ENCODE results near the gene FAM3B.
A peak's percentile ranks its signal among the peaks of the same experiment; 100 is the strongest.

Gene FAM3B

DNA sequence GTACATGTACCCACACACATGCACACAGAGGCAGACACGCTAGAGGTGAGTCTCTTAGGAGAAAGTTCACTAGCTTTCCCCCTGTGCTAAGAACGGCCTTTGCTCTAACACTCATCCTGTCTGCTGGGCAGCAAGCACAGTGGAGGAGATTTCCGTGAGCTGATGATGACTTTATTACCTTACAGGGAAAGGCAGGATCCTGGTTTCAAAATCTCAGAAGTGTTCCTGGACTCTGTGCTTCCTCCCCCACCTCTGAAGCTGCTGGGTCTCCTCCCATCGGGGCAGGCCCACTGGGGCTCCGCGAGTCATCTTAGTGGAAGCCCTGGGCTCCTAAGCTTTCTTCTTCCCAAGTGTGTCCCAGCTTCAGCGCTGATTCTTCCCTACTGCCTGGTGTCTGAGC, 2.7 kb downstream of the FAM3B start:
- no peak for DNase-seq

DNA sequence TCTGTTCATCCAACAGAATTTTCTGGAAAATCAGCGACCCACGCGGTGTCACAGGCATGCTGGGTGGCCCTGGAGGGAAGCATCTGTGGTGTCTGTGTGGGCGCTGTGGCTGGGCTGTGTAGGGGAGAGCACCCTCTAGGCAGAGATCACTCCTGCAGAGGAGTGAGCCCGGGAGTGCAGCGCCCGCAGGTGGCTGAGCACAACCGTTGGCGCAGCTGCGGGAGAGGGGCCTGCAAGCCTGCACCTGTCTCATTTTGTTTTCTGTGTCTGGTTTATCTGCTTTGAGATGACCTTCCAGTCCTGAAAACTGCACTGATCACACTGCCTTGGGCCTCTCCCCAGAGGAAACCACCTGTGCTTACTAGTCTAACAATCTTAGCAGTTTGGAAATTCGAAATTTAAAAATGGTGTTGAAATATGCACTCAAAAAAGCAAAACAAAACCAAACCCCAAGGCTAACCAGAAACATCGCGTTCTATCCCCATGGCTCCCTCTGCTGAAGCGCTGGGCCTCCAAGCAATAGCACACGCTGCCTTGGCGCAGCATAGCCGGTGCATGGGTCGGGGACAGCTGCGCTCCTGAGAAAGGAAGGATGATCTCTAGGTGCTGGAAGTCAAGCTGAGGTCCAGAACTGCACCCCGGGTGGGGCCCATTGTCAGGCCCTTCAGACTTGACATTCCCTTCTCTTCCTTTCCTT, 4.8 kb downstream of the FAM3B start:
- DNase-seq: peak; percentile 74 to 96

DNA sequence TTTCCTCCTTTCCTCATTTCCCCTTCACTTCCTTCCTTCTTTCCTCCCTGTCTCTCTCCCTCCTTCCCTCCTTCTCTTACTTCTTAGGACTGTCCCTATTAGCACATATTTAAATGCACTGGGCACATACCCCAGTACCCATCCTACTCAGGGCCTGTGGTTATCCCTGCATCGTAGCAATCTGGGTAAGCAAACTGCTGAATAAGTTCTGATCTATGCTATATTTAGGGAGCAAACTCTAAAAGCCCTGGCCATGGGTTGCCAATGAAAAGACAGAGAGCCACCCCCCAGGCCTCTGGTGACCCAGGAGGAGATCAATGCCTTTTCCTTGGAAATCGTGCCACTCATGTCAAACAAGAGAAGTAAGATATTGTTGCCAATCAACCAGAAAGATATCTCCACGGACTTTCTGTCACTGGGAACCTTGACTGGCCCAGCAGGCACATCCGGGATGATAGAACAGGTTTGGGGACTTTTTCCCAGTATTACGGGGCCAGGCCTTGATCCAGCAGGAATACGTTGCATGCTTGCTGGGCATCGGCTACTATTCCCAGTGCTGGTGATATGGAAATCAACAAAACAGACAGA, 5.4 kb downstream of the FAM3B start:
- DNase-seq: peak; percentile 80 to 88

DNA sequence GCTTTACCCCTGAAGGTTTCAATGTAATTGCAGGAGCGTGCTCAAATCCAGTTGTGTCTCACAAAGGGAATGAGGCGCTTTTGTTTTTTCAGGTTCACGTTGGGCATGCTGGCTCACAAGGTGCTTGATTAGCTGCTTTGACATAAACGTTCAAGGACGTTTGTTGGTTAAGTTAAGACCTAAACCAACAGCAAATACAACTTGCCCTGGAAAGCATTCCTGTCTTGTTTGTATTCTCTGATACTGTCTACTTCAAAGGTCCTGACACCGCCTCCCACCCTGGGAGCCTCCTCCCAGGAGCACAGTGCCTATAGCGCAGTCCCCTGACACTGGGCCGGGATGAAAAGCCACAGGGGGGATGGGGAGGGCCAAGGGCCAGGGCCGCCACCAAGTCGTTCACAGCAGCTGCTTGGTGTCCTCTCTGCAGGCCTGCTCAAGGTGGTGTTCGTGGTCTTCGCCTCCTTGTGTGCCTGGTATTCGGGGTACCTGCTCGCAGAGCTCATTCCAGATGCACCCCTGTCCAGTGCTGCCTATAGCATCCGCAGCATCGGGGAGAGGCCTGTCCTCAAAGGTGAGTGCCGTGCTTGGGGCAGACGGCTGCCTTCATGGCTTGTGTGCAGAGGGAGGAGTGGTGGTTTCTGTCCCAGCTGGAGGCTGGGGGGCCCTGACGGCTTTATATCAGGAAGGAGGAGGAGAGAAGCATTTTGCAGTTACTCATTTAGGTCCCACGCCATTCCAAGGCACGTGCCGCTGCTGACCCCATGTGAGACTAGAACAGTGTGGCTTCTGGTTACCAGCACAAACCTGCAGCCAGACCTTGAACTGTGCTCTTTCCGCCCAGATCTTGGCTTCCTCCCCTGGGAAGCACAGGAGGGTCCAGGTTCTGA, 6.1 kb downstream of the FAM3B start:
- peak in 1 of 2 experiments; percentile 74 for DNase-seq

DNA sequence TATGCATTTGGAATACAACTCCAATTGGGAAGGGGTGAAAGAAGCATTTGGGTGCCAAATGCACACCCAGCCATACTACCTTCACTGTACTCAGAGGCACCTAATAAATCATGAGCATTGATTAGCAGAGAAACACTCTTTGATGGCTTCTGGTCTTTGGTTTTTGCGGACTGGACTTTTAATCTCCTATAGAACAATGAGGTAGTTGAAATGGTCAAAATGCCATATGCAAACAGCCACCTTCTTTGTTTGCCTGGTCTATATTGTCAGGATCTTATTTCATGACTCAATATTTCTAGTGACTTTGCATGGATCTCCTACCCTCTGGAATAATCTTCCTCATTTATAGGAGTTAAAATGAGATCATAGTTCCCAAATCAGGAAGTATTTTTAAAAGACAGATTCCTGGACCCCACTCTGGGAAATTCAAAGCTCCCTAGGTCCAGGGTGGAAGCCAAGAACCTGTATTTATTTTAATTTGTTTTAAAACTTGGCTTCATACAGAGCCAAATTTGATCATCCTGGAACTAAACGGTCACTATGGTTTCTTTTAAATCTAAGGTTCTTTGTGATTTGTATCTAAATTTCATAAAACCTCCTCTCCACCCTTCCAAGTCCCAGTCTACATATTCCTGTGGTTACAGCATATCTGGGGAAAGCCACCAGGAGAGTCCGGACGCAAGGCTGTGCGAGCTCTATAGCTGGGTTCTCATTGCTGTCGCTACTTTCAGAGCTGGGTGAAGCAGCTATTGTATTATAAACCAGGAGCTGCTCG, 8.7 kb downstream of the FAM3B start:
- DNase-seq: peak in 1 of 2 experiments; percentile 37

DNA sequence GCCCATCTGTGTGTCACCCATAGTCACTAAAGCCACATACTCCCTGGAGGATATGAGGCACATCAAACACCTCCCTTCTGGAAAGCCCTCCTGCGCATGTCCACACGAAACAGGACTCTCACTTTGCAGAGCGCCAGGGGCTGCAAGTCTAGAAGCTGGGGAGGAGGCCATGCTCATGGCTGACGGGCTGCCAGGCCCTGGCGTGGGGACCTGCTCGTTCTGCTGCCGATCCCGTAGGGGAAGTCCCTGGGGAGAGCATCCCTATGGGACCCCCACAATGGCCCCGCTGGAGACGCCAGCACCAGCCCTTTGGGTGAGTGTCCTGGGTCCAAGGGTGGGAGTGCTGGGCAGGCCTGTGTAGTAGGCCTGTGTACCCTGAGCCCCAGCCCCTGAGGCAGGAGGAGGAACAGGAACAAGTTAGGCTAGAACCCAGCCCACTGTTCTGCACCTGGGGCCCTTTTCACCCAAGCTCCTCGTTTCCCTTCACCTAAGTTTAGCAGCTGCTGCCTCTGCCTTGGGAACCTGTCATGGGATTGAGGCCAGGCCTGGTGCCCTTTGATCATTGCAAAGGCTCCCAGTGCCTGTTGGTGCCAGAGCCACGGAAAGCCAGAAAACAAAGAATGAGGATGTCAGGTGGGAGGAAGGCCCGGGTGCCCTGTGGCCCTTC, 9.9 kb downstream of the FAM3B start:
- DNase-seq: no peak

DNA sequence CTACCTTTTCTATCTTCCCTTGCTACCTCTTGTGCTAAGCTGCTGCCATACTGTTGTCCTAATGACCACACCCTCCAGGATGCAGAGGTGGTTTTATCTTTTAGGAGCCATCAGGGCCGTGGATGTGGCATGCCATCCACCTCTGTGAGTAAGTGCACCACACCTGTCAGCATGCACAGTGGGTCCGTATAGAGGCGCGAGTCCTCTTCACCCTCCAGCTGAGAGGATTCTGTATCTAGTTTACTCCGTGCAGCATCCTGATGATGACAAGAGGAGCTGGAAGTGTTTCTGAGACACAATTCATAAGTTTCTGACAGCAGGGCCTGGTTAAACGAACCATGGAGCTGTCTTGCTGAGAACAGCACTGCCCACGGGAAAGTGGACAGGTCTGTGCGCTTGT, 11.2 kb downstream of the FAM3B start:
- no peak for DNase-seq

DNA sequence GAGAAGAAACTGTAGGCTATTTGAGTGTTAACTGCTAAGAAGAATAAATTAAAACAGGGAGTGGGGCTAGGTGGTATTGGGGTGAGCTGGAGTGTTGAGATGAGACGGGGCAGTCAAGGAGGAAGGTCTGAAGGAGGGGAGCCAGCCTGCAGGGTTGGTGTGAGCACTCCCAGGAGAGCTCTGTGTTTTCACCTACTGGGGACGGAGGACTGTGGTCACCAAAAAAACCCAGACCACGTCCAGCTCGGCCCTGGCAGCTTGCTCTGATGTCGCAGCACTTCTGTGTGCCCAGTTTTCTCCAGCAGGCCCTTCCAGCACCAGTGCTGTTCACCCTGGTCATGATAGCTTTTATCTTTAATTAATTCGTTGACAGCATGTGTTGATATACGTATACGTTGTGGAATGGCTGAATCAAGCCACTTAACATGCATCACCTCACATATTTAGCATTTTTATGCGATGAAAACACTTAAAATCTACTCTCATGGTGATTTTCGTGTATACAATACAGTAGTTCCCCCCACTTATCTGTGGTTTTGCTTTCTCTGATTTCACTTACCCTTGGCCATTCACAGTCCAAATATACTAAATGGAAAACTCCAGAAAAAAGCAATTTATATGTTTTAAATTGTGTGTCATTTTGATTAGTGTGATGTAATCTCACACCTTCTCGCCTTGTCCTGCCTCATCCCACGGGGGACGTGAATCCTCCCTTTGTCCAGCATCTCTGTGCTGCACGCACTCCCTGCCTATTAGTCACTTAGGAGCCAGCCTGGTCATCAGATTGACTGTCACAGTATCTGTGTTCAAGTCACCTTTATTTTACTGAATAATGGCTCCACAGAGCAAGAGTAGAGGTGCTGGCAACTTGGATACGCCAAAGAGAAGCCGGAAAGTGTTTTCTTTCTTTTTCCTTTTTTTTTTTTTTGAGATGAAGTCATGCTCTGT, 12.3 kb downstream of the FAM3B start:
- DNase-seq: no peak

DNA sequence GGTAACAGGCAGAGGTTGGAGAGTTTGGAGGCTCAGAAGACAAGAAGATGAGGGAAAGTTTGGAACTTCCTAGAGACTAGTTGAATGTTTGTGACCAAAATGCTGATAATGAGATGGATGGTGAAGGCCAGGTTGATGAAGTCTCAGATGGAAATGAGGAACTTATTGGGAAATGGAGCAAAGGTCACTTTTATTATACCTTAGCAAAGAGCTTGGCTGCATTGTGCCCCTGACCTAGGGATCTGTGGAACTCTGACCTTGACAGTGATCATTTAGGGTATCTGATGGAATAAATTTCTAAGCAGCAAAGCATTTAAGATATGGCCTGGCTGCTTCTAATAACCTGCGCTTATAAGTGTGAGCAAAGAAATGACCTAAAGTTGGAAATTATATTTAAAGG, 17.2 kb downstream of the FAM3B start:
- no peak for DNase-seq

DNA sequence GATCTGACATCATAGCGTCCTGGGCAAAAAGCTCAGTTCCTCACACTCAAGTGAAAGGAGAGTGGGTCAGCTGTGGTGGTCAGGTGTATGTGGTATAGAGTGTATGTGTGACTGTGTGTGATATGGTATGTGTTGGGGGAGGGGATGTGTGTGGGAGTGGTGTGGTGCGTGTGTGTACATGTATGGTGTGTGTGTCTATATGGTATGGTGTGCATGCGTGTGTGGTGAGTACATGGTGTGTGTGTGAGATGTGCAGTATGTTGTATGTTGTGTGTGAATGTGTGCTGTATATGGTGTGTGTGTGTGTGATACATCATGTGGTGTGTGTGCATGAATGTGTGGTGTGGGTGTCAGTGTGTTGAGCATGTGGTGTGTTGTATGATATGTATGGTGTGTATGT, 20.9 kb downstream of the FAM3B start:
- no peak for DNase-seq

DNA sequence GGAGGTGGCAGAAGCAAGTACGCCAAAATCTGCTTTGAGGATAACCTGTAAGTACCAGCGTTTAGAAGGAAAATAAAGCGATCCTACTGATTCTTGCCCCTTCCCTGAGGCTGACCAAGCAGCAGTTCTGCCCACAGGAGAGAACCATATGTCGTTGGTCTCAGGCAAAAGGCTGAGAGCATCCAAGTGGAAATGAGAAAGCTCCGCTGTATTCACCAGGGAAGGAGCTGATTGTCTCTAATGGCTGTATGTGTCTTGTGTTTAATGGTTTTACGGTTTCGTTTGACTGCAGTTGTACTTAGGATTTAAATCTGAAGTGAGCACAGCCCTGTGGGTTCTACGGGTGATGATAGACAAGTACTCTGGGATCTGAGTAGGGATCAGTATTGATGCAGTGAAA, 21.9 kb downstream of the FAM3B start:
- DNase-seq: no peak

DNA sequence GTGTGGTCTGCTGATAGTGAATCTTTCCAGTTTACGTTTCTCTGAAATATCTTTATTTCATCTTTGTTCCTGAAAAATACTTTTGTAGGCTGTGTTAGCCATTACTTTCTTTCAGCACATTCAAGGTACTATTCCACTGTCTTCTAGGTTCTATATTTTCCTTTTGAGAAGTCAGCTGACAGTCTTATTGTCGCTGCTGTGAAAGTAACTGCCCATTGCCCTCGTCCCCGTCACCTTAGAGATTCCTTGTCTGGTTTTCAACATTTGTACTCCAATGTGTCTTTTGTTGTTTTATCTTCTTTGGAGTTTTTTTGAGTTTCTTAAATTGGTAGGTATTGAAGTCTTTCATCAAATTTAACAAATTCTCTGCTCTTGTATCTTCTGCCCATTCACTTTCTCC, 25.4 kb downstream of the FAM3B start:
- no peak for DNase-seq

DNA sequence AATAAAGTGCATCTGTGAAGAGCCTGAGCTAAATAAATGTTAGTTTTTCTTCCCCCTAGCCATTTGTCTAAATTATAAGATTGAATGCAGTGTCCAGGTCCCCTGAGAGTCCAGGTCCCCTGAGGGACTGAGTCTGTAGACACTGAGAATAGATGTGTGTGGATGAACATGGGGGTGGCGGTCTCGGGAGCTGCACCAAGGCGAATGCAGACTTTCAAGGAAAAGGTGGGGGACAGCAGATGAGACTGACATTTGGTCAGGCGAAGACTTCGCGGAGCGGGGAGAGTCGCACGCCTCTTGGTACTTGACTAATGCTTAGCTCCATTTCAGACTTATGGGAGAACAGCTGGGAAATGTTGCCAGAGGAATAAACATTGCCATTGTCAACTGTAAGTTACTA, 27.5 kb downstream of the FAM3B start:
- no peak for DNase-seq

DNA sequence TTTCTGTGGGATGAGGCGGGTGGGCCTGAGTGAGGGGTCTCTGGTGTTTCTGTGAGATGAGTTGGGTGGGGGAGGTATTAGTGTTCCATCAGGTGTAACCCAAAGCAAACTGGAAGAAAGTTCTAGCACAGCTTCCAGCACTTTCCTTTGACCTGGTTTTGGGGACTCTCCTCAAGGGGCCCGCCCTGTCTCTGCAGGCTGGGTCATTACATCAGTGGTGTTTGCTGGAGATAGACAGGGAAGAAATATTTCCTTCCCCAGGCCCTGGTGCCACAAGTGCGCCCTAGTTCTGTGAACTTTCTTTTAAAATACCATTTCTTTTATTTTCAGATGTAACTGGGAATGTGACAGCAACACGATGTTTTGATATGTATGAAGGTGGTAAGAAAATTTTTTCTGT, 28.8 kb downstream of the FAM3B start:
- no peak for DNase-seq

DNA sequence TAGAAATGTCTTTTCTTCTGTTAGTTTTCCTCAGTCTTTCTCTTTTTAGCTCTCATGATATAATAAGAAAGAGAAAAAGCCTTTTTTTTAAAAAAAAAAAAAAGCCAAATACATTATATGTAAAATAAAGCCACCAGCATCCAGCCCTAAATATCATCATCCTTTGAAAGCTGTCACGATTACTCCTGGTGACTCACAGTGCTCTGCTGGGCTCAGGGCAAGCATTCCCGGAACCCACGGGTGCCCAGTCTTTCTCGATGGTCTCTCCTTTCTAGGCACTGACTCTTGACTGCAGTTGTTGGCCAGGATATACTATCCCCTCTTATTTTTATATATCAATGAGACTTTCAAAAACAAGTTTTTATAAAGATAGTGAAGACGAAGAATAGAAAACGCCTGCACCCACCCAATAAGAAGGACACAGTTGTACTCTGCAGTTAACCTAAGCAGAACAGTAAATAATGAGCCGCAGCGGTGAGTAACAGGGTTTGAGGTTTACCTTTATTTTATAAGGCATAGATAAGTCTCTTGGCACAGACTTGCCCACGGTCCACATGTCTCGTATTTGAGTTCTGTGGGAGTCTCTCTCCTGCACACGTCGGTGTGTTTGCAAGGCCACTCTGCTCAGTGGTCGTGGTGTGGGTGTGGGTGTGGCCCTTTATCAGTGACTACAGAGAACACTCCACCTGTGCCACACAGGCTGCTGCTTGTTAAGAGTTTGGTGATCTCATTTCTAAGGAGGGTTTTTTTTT, 29.5 kb downstream of the FAM3B start:
- DNase-seq: no peak

DNA sequence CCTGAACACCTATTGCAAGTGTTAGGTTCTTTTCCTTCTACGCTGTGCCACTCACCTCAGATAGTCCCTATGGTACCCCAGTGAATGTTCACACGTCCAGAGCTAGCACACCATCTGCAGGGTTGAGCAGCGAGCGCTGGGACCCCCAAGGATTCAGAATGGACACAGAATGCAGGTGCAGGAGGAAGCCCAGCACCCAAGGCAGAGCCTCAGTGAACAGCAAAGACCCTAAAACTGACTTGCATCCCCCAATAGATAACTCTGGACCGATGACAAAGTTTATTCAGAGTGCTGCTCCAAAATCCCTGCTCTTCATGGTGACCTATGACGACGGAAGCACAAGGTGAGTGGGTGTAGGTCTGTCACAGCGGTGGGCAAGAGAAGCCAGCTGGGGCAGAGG, 30.2 kb downstream of the FAM3B start:
- DNase-seq: no peak

DNA sequence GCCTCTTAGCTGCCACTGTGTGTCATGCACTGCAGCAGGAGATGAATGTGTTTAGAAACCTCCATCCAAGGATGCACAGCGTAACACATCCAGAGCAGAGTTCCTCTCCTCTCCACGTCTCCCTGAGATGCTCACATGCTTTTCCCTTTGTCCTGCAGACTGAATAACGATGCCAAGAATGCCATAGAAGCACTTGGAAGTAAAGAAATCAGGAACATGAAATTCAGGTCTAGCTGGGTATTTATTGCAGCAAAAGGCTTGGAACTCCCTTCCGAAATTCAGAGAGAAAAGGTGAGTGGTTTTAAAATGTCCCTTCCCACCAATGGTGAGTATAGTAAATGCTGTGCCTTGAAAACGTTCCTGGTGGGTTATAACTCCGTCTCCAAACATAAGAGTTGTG, 31.8 kb downstream of the FAM3B start:
- DNase-seq: no peak

DNA sequence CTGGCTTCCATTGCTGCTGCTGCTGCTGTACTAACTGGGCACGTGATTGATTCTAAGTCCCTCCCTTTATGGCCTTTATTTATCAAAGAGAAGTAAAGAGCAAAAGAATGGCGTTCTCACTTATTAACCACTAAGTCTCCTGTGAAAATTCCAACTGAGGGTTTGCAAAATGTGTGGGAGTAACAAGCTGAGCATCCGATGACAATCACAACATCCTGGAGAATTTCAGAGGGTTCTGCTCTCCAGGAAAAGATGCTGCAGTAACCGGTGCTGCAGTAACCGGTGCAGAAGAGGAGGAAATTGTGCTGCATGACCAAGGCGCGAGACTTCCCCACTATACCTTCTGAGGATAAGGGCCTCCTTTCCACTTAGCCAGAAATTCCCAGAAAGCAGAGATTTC, 32.5 kb downstream of the FAM3B start:
- no peak for DNase-seq

DNA sequence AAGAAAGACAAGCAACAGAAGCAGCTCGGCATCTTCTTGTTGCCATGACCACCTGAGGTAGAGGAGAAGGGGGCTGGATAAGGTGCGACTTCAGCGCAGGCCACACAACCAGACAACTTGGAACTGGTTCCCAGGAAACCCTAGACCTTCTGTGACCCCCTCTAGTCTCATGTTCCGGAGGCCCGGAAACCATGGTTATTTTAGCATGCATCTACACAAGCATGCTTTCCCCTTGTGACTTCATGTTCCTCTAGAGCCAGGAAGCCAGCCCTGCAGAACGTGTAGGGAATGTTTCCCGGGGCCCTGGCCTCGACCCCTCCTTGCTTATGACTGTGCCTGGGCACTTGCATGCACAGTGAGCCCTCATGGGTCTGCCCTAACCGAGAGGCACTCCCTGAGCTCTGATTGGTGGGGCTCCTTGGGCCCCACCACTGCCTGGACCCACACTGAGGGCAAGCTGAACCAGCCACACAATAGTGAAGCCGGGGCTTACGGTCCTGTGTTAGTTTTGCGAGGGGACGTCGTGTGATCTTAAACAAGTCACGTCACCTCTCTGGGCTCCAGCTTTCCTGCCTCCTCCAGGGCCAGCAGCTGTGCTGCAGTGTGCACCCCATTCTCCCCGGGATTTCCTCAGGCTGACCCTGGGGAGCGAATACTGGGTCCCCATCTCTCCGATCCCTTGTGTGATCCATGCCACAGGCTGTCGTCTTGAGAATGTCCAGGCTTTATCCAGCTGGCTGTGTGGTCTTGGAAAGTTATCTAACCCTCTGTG, 33.2 kb downstream of the FAM3B start:
- no peak for DNase-seq
